HG02610 (cell line): Measurements from ENCODE around the gene PXK.
"Not testable (repeated sequence)": the region's sequence is repeated elsewhere in the genome, so short reads cannot be mapped to it uniquely, and the experiment has no call there.

Experiments used
- ATAC-seq: cut with Tn5 transposase; IDR thresholded peaks from one replicate; pipeline ENCODE4 v1.9.1; 2021; ENCODE audit warnings: mild to moderate bottlenecking, moderate library complexity; ENCODE audit not compliant: unreplicated experiment

Gene PXK

DNA sequence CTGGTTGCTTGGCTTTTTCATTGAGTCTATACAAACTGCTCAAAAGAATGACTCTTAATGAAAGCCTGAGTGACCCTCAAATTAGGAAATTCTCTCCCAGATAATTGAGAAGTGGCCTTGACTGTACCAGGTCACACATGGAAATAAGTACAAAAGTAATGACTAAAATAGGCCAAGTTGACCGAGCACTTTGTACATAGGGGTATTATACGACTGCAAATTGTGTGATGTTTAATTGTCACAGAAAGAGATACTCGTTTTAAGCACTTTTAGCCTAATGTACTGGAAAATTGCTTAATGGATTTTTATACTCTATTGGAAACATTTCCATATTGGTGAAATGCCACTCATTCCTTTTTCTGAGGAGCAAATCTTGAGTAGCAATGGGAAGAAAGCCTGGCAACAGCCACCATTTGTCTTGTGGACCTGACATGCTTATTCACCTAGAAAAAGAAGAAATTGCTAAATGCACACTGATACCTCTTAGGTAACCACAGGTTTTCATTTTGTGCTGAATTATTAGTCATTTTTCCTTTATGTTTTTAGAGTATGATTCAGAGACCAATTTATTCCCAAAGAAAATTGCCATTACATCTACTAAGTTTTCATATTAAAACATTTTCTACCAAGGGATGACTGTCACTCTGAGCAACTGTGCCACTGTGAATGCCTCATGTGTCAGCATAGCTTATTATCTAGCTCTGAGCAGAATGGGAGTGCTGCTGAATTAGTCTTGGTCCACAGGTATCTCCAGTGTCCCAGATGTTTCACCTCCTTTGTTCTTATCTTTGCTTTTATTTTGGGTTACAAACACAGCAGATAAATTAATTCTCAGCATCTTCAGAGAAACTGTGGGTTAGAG is 8.9 kb upstream of the PXK start:
- ATAC-seq: peak; percentile 37

DNA sequence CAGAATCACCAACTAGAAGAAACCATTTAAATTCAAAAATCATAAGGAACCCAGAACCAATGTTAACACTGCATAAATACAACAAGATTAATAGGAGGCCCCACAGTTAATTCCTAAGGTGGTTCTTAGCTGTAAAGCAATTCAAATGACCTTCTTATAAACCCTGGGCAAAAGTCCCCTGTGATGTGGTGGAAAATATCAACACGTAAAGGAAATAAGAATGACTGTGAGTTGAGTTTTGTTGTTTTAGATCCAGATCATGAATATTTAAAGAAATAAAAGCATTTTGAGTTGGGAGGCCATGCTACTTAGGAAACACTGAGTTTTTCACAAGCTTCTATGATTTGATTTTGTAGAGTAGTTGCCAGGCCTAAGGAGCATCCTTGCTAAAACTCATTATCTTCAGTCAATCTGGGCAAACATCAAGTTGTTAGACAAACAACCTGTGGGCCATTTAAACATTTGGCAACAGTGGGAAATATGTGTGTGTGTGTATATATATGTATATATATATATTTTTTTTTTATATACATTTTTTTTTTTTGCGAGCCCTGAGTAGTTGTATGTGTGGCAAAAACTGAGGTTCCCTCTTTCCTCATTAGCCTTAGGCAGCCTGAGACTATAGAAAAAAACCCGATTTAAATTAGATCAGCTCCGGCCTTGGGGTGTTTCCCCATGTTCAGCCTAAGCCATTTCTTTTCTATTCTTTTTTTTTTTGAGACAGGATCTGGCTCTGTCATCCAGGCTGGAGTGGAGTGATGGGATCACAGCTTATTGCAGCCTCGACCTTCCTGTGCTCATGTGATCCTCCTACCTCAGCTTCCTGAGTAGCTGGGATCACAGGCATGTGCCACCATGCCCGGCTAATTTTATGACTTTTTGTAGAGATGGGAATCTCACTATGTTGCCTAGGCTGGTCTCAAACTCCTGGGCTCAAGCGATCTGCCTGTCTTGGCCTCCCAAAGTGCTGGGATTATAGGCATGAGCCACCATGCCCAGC is 8.0 kb upstream of the PXK start:
- ATAC-seq: peak; percentile 38

DNA sequence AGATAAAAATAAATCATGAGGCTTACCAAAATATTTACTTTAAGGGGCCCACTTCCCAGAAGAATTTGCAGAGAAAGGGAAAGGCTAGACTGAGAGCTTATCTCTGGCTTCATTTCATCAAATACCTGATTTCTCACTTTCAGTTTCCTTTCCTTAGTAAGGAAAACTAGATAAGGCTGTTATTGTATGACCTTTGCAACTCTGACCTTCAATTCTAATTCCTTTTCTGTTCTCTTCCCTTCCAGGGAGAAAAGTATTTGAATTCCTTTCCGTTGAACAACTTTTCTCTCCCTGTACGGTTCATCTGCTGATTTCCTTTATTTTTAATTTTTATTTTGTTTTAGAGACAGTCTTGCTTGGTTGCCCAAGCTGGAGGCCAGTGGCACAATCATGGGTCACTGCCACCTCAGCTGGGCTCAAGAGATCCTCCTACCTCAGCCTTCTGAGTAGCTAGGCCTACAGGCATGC is 7.1 kb upstream of the PXK start:
- ATAC-seq: no peak

DNA sequence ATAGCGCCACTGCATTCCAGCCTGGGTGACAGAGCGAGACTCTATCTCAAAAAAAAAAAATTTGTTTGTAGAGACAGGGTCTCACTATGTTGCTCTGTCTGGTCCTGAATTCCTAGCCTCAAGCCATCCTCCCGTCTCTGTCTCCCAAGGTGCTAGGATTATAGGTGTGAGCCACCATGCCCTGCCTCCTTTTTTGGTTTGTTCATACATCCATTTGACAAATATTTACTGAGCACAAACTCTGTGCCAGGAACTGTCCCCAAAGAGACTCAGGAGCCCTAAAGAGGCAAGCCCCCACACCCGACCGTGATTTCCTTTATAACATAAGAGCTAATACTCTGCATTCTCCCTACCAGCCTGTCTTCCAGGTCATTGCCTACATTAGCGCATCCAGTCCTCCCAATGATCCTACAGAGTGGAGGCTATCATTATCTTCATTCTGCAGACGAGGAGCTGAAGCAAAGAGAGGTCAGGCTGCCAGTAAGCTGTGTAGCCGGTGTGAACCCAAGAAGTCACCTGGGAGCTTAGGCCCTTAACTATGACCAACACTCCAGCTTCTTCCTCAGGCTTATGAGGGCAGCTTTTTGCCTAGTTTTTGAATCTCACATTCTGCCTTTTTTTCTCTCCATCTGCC is 6.3 kb upstream of the PXK start:
- no peak for ATAC-seq

DNA sequence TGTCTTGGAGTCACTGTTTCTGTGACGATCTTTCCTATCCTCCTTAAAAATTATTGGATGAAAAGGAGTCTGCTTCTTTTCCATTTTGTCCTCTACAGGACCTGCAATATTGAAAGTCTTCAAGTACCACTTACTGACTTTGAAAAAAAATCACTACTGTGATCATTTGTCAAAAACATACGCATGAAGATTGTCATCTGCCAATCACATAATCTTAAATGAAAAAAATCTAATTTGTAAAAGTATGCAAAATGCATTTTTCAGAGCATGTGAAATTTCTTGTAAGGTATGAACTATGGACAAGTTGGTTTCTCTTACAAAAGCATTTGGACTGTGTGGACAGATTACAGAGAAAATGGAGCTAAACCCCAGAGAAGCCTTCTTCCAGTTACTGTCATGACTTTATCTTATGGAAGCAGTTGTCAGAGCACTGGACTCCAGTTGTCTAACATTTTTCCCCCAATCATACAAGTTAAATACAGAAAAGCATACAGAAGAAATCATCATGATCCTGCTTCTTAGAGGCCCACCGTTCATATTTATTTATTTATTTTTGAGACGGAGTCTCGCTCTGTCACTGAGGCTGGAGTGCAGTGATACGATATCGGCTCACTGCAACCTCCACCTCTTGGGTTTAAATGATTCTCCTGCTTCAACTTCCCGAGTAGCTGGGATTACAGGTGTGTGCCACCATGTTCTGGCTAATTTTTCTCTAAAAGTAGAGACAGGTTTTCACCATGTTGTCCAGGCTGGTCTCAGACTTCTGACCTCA is 3.4 kb upstream of the PXK start:
- no peak for ATAC-seq

DNA sequence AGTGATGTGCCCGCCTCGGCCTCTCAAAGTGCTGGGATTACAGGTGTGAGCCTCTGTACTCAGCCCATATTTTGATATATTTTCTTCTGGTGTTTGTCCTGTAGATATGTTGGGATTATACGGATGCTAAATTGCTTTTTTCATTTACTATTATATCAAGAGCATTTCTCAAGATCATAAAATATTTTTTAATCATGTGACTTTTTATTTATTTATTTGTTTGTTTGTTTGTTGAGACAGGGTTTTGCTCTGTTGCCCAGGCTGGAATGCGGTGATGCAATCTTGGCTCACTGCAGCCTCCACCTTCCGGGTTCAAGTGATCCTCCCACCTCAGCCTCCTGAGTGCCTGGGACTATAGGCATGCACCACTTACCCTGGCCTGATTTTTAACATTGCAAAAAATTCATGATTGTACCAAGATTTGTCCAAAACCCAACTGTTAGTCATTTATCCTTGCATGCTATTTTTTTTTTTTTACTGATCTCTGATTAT is 2.7 kb upstream of the PXK start:
- ATAC-seq: no peak

DNA sequence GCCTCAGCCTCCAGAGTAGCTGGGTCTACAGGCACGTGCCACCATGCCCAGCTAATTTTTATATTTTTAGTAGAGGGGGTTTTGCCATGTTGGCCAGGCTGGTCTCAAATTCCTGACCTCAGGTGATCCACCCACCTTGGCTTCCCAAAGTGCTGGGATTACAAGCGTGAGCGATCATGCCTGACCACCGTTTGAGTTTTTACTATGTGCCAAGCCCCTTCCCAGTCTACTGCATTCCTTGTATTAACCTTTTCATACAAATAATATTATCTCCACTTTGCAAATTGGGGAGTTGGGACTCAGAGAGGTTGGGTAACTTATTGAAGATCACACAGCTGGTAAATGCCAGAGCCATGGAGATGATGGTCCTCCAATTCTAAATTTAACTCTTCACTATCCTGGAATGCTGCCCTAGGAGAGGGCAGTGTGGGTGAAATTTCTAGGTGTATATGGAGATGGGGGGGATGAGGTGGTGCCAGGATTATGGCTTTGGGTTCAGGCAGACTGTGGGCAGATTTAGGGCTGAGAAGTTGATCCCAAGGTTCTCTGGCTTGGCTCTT is 1.0 kb upstream of the PXK start:
- no peak for ATAC-seq

DNA sequence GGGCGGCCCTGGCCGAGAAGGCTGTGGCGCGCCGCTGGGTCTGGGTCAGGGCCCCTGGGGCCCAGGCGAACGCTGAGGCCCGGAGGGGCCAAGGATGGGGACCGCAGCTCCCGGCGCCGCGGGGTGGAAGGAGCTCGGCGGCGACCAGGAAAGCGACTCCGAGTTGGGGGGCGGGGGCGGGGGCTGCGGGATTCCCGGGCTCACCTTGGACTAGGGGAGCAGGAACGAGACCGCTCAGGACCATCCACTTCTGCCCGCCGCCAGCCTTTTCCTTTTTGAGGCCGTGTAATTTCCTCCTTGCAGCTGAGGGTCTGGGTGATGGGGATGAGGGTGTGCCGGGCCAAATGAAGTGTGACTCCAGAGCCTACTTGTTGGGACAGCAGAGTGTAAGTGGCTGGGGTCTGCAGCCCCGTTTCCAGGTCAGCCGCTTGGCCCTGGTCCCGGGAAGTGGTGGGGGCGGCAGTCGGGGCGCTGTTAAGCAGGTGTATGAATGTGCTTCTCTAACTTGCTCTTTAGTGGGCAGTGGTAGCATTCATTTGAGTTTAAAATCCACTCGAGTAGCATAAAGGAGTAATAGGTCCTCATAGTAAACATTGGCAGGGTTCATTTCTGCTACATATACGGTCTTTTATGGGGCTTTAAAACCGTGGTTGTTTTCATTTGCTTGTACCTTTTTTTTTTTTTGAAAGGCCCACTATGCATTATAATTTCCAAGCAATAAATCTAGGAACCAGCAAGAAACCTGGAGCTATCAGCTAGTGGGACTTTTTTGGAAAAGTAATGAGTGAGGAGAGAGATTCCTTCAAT is 717 bp downstream of the PXK start:
- peak; percentile 28 for ATAC-seq

DNA sequence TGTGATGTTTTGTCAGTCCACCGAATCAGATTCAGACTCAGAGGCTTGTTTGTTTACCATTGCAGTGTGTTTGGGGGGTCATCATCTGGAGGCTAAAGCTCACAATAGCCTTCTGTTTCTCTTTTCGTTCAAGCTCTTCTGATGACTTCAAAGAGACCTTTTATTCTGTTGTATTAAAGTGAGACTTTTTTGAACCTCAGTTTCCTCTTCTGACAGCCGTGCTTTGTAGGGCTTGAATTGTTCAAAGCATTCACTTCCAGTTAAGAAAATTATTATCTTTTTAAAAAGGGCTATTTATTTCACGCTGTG is 1.3 kb downstream of the PXK start:
- no peak for ATAC-seq

DNA sequence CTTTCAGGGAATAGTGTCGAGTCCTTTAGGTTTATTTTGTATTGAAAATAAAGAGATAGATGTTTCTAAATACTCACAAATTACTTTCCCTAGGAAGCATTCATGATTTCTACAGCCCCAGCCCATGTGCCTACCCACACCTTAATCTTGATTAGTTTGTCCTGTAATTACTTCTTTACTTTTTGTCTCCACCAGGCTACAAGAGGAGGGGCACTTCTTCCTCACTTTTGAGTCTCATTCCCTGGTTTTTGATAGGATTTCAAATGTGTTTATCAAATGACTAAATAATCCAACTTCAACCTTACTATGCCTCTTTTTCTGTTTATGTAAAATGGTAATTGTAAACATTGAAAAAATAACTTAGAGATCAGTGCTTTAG is 1.8 kb downstream of the PXK start:
- no peak for ATAC-seq

DNA sequence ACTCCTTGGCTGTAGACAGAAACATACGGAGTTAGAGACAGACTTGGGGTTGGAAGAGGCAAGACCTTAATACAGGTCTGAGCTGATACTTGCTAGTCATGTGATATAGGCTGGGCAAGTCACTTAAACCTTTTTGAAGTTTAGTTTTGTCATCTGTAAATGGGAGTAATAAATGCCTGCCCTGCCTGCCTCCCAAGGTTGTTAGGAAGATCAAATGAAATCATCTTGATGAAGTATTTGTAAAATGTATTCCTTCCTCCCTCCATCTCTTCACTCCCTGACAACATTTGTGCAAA is 2.9 kb downstream of the PXK start:
- ATAC-seq: no peak

DNA sequence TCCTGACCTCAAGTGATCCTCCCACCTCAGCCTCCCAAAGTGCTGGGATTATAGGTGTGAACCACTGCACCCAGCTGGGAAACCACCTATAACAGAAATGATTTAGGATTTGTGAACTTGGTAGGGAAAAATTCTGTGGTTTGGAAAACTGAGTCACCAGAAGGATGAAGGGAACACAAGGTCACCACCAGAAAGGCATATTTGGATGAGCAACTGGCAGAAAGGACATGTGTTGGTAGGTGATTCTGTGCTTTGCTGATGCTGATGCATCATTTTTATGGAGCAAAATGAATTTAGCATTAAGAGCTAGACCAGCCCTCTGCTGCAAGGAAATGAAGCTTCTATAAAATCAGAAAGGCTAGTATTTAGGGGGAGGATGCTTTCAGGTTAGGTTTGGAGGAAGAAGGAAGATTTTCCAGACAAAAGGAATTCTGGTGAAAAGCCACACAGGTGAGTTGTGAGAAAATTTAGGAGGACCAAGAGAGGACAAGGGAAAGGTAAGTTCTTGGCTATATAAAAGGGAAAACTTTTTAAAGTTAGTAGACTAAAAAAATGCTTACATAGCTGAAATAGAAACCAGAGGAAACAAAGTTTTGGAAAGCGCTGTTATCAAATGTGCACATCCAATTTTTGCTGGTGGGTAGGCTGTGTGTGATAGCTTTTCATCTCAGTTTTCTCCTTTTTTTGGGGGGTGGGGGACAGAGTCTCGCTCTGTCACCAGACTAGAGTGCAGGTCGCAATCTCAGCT is 3.6 kb downstream of the PXK start:
- ATAC-seq: no peak

DNA sequence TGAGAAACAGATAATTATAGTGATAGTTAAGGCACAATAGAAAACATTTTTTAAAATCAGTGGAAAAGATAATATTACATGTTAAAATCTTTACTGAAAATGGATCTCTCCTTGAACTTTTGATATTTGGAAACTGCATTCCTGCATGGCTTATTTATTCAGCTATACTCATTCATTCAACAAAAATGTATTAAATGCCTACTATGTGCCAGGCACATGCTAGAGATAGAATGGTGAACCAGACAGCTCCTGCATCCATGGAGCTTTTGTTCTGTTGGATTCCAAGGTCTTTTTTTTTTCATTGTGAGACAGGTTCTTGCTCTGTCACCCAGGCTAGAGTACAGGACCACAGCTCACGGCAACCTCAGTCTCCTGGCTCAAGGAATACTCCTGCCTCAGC is 4.5 kb downstream of the PXK start:
- no peak for ATAC-seq

DNA sequence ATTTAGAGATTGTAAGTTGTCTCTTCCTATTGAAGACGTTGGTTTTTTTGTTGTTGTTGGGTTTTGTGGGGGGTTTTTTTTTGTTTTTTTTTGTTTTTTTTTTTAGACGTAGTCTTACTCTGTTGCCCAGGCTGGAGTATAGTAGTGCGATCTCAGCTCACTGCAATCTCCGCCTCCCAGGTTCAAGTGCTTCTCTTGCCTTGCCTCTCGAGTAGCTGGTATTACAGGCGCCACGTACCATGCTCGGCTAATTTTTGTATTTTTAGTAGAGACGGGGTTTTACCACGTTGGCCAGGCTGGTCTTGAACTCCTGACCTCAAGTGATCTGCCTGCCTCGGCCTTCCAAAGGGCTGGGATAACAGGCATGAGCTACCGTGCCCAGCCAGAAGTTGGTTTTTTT is 6.5 kb downstream of the PXK start:
- ATAC-seq: not testable (repeated sequence)

DNA sequence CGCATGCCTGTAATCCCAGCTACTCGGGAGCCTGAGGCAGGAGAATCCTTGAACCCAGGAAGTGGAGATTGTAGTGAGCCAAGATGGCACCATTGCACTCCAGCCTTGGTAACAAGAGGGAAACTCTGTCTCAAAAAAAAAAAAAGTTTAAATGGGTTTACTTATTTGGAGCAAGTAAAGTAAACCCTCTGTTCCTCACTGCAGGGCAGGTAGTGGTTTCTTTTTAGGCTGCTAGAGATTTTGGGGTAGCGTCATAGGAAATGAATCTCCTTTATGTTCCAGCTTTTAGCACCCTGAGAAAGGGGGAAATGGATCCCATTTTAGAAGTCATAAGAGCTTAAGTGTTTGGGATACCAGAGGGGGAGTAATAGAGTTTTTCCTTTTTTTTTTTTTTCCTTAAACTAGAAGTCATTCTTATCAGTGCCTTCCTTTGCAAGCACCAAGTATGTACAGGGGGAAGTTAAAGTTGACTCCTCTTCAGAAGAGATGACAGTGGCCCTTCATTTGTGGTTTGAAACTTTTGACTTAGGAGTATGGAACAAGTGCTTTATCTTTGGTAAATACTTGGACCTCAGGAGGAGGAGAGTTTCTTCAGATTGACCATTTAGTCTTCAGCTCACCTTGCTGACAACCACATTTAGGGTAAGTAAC is 8.0 kb downstream of the PXK start:
- no peak for ATAC-seq

DNA sequence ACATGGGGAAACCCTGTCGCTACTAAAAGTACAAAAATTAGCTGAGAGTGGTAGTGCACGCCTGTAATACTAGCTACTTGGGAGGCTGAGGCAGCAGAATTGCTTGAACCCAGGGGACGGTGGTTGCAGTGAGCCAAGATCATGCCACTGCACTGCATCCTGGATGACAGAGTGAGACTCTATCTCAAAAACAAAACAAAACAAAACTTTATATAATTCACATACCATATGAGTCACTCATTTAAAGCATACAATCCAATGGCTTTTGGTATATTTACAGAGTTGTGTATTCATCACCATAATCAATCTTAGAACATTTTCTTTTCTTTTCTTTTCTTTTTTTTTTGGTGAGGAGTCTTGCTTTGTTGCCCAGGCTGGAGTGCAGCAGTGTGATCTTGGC is 8.7 kb downstream of the PXK start:
- no peak for ATAC-seq

DNA sequence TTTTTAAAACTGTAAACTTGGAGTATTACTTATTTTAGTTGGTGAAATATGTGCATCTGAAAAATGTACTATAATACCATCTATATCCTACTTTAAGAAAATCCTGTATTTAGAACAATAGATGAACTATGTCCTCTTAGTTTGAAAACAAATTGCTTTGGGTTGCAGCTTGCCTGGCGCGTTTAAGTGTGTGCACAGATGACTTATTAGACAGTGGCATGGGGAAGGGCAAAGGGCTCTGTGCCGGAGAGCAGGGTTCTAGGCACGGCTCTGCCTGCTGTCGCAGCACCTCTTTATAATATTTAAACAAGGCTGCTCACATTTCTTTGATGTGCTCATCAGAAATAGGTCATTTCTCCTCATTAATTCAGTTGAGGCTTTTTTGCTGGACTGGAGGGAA is 10.0 kb downstream of the PXK start:
- no peak for ATAC-seq

DNA sequence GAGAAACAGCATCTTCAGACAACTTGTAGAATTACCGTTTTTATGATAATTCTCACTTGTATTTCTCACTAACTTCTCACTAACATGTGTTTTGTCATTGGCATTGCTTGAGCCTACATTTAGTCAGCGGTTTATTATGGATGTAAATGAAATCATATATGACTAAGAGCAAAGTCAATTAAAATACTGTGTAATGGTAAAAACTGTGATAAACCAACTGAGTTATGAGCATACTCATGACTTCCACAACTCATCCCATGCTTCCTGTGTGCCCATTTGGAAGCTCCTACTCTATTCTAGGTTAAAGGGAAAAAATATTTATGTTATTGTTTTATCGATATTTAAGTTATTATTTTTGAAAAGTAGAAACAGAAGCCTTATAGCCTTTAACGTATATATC is 12.8 kb downstream of the PXK start:
- no peak for ATAC-seq
